ENCODE results near the gene SLC44A1.

Gene SLC44A1

DNA sequence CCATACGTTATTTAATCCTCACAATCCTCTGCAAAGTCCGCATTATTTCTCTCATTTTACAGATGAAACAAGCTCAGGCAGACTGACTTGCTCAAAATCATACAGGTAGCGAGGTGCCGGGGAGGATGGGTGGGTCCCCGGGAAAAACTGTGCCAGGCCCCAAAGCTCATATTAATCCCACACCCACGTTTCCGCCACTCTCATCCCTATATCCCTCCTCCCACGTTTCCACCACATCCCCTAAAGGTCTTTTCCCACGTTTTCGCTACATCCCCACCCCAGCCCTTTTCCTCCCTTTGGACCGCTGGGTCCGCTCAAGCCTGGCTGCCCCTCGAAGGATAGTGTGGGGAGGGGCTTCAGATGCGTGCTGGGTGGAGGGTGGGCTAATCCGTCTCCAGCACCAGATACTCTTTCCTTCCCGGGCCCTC lies 202.9 kb downstream of the SLC44A1 start:
- no peak for DNase-seq
- intact Hi-C loops (cut with DNase I), result no loop called here

DNA sequence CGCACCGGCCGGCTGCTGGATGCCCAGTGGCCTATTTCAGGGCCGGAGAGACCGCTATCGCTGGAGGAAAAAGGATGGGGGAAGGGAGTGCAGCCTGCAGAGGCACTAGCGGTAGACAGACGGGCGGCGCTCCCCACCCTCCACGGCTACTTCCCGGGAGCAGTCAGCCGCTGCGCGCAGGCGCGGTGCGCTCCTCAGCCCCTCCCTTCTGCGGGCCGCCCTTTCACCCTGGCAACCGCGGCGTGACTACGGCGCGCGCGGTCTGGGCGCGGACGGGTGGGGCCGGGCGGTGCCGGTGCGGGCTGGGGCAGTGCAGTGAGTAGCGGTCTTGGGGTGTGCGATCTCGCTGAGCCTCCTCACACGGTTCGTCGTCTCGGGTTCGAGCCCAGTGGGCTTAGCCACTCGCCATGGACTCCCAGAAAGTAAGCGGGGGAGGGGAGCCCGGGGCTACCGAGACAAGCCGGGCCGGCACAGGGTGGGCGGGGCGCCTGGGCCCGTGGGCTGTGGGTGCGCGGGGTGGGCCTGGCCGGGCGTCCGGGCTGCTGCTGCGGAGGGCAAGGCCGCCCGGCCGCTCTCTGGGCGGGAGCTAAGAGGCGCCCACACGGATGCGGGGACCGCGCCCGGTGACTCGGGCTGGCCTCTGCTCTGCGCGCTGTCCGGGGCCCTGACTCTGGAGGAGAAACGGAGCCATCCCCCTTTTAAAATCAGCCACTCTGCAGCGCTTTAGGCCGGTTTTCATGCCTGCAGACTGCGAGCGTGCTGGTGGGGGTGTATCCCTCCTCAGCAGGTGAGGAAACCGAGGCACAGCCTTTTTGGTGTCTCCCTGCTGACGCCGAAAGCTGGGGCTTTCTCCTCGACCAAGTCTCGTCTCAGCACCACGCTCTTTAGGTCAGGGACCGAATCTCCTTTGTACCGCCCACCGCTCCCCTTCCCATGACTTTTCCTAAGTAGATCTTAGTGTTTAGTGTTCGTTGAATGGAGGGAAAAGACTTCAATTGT lies 203.7 kb downstream of the SLC44A1 start, which contains the start of gene FSD1L:
Gene FSD1L, plus strand, starts transcription at position 221 of the 999 bp plus-strand sequence. Its CDS starts 187 bp downstream, at position 408.
- peak; percentile 92 to 99 (median 95) for DNase-seq
- intact Hi-C loops (cut with DNase I), result no loop called here

DNA sequence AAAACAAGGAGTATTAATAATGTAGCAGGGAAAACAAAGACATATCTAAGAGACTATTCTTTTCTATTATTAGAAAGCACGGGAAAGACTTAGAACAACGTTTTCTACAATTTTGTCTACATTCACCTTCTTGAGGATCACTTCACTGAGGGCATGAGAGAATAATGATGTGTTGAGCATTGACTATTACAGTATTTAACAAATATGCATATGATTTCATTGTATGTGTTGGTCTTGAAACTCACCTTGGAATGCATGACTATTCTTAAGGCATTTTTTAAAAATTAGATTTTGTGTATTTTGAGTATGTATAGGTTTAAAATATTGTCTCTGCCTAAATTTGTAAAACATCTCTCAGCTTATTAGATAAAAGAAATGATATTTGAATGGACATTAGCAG lies 204.6 kb downstream of the SLC44A1 start:
- intact Hi-C loops (cut with DNase I), result no loop called here
- no peak for DNase-seq

DNA sequence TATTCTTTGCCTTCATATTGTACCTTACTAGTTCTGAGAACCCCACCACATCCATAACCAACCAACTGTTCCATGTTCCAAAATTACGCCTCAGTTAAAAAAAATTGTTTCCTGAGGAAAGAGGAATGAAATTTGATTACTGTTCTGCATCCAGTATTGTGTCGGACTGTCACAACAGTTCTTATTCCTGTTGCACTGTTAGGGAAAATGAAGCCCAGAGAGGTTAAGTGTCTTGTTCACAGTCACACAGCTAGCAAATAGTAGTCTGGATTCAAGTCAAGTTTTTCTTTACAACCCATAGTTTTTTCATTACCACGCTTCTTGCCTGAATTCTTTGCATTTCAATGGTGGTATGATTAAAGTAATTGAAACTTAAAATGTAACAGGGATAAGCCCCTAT lies 207.7 kb downstream of the SLC44A1 start:
- intact Hi-C loops (cut with DNase I), result no loop called here

DNA sequence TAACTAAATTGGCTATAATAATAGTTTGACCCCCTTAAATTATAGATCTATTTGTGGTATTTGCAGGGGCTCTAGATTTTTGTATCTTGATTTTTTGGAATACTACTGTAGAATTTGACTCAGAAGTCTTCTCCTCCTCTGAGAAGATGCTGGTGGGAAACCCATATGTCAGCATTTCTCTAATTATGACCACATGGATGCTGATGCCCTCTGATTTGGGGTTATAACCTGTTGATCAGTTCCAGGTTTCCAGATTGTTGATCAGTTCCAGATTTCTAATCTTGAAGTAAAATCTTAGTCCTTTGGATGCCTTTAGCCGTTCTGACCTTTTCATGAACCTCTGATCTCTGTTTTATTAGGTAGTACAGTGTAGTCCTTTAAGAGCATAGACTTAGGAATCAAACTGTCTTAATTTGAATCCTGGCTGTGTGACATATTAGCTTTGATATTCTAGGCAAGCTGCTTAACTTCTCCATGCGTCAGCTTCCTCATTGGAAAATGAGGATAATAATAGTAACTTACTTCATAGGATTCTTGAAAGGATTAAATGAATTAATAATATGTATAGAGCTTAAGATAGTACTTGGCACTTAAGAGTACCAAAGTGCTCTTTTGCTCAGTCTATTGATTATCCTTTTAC lies 211.5 kb downstream of the SLC44A1 start:
- intact Hi-C loops (cut with DNase I), result no loop called here
- no peak for DNase-seq

More for the DNA sequence above, 207.7 kb downstream of the SLC44A1 start:
- no peak for DNase-seq

DNA sequence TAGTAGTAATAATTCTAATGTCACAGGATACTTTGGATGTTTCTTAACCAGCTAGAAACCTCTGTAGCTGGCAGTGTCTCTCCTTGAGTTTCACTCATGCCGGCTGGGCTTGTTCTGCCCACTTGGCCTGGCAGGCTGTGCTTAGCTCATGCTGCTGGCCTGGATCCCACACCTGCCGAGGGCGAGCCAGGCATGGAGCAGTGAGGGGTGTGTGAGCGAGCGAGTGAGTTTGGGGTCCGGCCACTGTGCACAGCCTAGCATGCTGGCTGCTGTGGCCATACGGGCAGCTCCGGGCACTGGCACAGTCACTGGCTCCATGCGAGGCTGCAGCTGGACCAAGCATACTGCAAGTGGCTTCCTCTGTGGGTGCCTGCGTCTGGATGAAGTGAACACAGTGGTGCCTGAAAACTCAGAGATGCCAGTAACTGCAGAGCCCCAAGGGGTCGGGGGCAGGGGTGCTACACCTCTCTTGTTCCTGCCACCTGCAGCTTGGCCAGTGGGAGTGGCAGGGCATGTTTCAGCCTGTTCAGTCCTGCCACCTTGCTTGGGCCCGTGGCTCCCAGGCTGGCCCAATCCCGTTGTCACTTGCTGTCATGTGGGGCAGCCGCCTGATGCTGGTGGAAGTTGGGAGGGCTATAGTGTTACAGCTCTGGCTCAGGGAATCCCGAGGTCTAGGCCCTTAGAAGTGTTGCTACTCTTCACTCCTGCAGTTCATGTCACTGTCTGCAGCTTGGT lies 213.3 kb downstream of the SLC44A1 start:
- DNase-seq, result peak in 4 of 10 donors; percentile 22 to 87 (median 51)
- intact Hi-C loops (cut with DNase I), result no loop called here

DNA sequence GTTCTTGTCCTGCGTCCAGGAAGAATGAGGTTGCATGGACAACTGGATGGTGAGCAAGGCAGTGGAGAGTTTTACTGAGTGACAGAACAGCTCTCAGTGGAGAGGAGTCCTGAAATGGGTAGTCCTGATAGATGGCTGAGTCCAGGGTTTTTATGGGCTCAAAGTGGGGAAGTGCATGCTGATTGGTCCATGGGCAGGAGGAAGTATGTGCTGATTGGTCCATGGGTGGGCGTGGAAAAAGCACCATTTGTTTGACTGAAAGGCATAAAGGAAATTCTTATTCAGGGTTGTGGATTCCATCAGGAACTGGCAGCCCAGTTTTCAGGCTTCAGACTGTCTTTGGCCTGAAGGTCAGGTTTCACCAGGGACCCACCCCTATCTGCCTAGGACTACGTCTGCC lies 214.0 kb downstream of the SLC44A1 start:
- no peak for DNase-seq
- intact Hi-C loops (cut with DNase I), result no loop called here

DNA sequence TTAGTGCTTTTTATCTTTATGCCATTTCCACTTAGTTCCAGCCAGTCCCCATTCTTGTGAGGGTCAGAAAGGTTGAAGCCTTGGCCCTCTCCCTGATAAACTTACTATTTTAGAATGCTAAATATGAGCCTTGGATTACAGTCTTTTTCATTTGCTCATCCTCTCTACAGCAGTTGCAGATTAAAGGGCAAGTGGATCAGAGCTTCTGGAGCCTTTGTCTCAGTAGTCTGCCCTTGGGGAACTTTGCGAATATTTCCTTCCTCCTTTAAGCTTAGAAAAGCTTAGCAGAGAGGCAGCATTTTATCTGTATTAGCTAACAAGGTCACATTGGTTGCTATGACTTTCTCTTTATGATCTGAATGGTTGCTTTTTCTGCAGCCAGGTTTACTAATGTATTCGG lies 214.9 kb downstream of the SLC44A1 start:
- intact Hi-C loops (cut with DNase I), result no loop called here
- DNase-seq, result no peak

DNA sequence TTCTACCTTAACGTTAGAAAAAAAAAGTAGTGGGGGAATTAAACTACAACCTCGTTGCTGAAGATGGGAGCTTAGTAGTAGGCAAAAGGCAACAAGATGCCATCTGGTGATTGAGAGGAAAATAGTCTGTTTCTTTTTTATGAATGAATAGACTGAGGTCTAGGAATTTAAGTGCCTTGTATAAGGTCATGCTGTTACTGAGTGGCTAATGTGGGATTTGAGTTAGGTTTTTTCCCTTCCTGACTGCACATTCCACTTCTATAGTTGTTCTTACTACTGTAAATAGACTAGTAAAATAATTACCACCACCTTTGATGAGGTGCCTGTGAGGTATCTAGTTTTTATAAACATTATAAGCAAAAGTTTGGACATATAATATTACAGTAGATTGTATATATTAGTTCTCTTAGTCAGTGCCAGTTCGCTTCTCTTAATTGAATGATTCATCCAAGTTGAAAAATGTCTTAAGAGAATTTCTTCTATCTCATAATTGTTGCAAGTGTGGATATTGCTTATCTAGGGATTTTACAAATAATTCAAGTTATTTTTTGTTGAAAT lies 222.5 kb downstream of the SLC44A1 start:
- intact Hi-C loops (cut with DNase I), result no loop called here
- no peak for DNase-seq

DNA sequence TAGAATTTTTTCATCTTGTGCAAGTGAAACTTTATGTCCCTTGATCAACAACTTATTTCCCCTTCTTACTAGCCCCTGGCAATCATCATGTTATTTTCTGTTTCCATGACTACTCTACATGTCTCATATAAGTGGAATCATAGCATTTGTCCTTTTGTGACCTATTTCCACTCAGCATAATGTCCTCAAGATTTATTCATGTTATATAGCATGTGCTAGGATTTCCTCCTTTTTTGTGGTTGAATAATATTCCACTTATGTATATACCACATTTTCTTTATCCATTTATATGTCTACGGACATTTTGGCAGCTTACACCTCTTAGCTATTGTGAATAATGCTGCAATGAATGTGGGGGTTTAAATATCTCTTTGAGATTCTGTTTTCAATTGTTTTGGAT lies 224.4 kb downstream of the SLC44A1 start:
- DNase-seq, result no peak
- intact Hi-C loops (cut with DNase I), result no loop called here

DNA sequence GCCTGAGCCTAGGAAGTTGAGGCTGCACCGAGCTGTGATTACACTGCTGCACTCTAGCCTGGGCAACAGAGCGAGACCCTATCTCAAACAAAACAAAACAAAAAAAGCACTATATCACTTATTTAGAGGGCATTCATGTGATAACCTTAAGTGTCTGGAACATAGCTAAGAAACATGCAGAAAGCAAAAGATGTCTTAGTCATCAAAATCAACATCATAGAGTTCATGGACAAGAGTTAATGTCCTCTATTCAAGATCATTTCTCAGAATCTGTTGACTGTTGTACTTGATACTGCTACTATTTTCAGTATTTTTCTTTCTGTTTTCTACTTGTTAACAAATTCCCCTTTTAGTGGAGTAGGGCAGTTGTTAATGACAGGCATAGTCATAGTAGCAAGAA lies 228.8 kb downstream of the SLC44A1 start:
- intact Hi-C loops (cut with DNase I), result no loop called here
- DNase-seq, result no peak

DNA sequence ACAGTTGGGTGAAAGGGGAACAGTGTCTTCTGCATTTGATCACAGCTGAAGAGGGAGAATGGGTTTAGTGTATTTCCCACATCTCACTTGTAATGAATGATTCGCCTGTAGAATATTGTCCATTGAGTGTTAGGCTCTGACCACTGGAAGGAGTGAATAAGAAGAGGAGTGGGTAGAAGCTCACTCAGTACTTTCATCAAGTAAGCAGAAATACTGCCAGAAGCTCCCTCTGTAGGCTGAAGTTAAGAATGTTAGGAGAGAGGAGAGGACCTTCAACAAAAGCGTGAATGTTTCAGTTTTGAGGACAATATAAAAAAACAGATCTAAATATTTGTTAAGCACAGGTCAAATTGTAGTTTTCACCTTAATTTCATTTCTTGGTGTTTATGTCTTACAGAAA lies 230.9 kb downstream of the SLC44A1 start:
- no peak for DNase-seq
- intact Hi-C loops (cut with DNase I), result no loop called here

DNA sequence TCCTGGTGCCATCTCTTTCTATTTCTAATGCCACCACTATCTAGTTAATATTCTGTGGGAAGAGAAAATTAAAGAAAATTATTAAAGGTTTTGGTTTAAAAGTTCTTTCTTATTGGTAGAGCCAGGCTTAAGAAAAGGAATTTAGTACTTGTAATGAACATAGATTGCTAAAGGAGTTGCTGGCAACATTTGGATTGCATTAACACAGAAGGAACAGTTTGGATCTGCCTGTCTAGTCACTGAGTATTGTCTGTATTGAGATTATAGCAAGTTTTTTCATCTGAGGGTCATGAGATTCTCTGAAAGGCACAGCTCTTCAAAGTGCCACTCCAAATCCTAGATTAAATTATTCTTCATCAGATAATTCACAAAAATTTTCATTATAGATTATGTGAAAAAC lies 235.4 kb downstream of the SLC44A1 start:
- intact Hi-C loops (cut with DNase I), result no loop called here
- DNase-seq, result no peak

DNA sequence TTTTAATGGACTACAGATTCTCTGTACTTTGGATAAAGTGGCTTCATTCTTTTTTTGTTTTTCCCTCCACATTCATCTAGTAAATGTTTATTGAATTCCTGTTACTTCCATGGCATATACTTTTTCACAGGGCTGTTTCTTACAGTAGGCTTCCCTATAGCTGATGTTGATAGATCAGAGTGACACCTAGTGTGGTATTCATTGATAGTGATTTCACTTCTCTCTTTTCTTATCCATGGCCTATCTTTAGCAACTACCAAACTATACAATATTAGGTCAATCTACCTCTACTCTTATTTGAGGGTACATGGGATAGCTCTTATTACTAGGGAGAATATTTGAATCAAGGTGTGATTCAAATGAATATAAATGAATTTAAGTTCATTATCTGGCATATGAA lies 239.2 kb downstream of the SLC44A1 start:
- intact Hi-C loops (cut with DNase I), result no loop called here
- DNase-seq, result no peak

DNA sequence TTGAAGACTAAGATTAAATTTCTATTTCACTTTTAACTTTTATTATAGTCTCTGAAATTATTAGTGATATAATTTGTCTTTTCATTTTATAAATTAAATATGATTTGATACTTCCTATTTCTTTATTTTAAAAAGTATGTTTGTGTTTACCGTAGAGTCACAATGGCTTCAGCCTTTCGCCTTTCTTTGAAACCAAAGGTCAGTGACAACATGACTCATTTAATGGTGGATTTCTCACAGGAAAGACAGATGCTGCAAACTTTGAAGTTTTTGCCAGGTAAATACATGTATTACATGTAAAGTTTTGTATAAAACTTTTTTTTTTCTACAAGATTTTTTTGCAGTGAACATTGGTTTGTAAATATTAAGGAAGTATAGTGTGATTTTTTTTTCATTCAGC lies 239.8 kb downstream of the SLC44A1 start:
- DNase-seq, result no peak
- intact Hi-C loops (cut with DNase I), result no loop called here

DNA sequence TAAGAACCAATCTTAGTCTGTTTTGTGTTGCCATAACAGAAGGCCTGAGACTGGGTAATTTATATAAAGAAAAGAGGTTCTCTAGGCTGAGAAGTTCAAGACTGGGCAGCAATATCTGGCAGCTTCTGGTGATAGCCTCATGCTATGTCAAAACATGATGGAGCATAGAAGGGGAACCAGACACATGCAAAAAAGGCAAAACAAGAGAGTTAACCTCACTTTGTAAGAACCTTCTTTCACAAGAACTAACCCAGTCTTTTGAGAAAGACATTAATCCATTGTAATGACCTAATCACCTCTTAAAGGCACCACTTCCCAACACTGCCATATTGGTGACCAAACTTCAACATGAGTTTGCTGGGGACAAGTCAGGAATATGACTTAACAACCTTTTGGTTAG lies 240.7 kb downstream of the SLC44A1 start:
- intact Hi-C loops (cut with DNase I), result no loop called here
- no peak for DNase-seq

Measured in posterior cingulate gyrus (tissue), 11 donors.